ENCODE results near the gene ANKRA2.
"Not testable (repeated sequence)": the region's sequence is repeated elsewhere in the genome, so short reads cannot be mapped to it uniquely, and the experiment has no call there.

Gene ANKRA2

GRCh38 chr5:73523861-73524260, 41.6 kb downstream of the ANKRA2 start:
- no peaks in the 10 kb centered on the region for H3K9me3 ChIP-seq (ENCODE audit: control insufficient read depth, low read depth, low read length)

GRCh38 chr5:73522989-73523388, 42.5 kb downstream of the ANKRA2 start:
- Histone ChIP-seq H3K27me3 (ENCODE audit: control insufficient read depth, insufficient read depth, low read length) (no peaks in the 10 kb centered on the region), H3K27ac (ENCODE audit: low read length) (no peak overlapping the region), H3K9ac (ENCODE audit: low read length) (no peak overlapping the region), H3K36me3 (ENCODE audit: control insufficient read depth, low read depth, low read length) (no peaks in the 10 kb centered on the region), H3K4me3 (ENCODE audit: low read length) (no peak overlapping the region), H3K9me3 (ENCODE audit: control insufficient read depth, low read depth, low read length) (no peaks in the 10 kb centered on the region), H3K4me1 (ENCODE audit: control insufficient read depth, low read depth, low read length) (no peaks in the 10 kb centered on the region)

More at GRCh38 chr5:73523861-73524260, 41.6 kb downstream of the ANKRA2 start:
- Histone ChIP-seq H3K27me3 (ENCODE audit: control insufficient read depth, insufficient read depth, low read length) (no peaks in the 10 kb centered on the region), H3K4me1 (ENCODE audit: control insufficient read depth, low read depth, low read length) (peaks cover 3% of the 10 kb centered on the region), H3K36me3 (ENCODE audit: control insufficient read depth, low read depth, low read length) (no peaks in the 10 kb centered on the region), H3K27ac (ENCODE audit: low read length) (no peak overlapping the region), H3K9ac (ENCODE audit: low read length) (no peak overlapping the region), H3K4me3 (ENCODE audit: low read length) (no peak overlapping the region)

GRCh38 chr5:73519531-73520283, 45.7 kb downstream of the ANKRA2 start:
- H3K27ac ChIP-seq (ENCODE audit: low read length) = no peak overlapping the region

GRCh38 chr5:73515232-73515631, 50.2 kb downstream of the ANKRA2 start:
- no peaks in the 10 kb centered on the region for H3K27me3 ChIP-seq (ENCODE audit: control insufficient read depth, insufficient read depth, low read length)
- no peaks in the 10 kb centered on the region for H3K36me3 ChIP-seq (ENCODE audit: control insufficient read depth, low read depth, low read length)
- no peaks in the 10 kb centered on the region for H3K9me3 ChIP-seq (ENCODE audit: control insufficient read depth, low read depth, low read length)
- no peaks in the 10 kb centered on the region for H3K4me1 ChIP-seq (ENCODE audit: control insufficient read depth, low read depth, low read length)
- no peak overlapping the region for H3K27ac ChIP-seq (ENCODE audit: low read length)
- no peak overlapping the region for H3K4me3 ChIP-seq (ENCODE audit: low read length)
- H3K9ac ChIP-seq (ENCODE audit: low read length) = no peak overlapping the region

More at GRCh38 chr5:73519531-73520283, 45.7 kb downstream of the ANKRA2 start:
- no peak overlapping the region for H3K9ac ChIP-seq (ENCODE audit: low read length)
- no peaks in the 10 kb centered on the region for H3K4me1 ChIP-seq (ENCODE audit: control insufficient read depth, low read depth, low read length)
- H3K9me3 ChIP-seq (ENCODE audit: control insufficient read depth, low read depth, low read length) = no peaks in the 10 kb centered on the region
- H3K36me3 ChIP-seq (ENCODE audit: control insufficient read depth, low read depth, low read length) = no peaks in the 10 kb centered on the region
- H3K27me3 ChIP-seq (ENCODE audit: control insufficient read depth, insufficient read depth, low read length) = no peaks in the 10 kb centered on the region
- peak overlapping the region; percentile 22 for H3K4me3 ChIP-seq (ENCODE audit: low read length)

GRCh38 chr5:73514418-73514817, 51.0 kb downstream of the ANKRA2 start:
- H3K4me3 ChIP-seq (ENCODE audit: low read length) = no peak overlapping the region
- H3K4me1 ChIP-seq (ENCODE audit: control insufficient read depth, low read depth, low read length) = no peaks in the 10 kb centered on the region
- H3K9me3 ChIP-seq (ENCODE audit: control insufficient read depth, low read depth, low read length) = no peaks in the 10 kb centered on the region
- no peaks in the 10 kb centered on the region for H3K27me3 ChIP-seq (ENCODE audit: control insufficient read depth, insufficient read depth, low read length)
- no peak overlapping the region for H3K9ac ChIP-seq (ENCODE audit: low read length)
- no peaks in the 10 kb centered on the region for H3K36me3 ChIP-seq (ENCODE audit: control insufficient read depth, low read depth, low read length)
- no peak overlapping the region for H3K27ac ChIP-seq (ENCODE audit: low read length)

GRCh38 chr5:73513996-73514395, 51.4 kb downstream of the ANKRA2 start:
- Histone ChIP-seq H3K36me3 (ENCODE audit: control insufficient read depth, low read depth, low read length) (no peaks in the 10 kb centered on the region), H3K9me3 (ENCODE audit: control insufficient read depth, low read depth, low read length) (no peaks in the 10 kb centered on the region), H3K9ac (ENCODE audit: low read length) (no peak overlapping the region), H3K27ac (ENCODE audit: low read length) (no peak overlapping the region), H3K27me3 (ENCODE audit: control insufficient read depth, insufficient read depth, low read length) (no peaks in the 10 kb centered on the region), H3K4me3 (ENCODE audit: low read length) (no peak overlapping the region), H3K4me1 (ENCODE audit: control insufficient read depth, low read depth, low read length) (no peaks in the 10 kb centered on the region)

- H3K27me3 ChIP-seq (ENCODE audit: control insufficient read depth, insufficient read depth, low read length); H3K27ac ChIP-seq (ENCODE audit: low read length); H3K4me3 ChIP-seq (ENCODE audit: low read length); H3K9ac ChIP-seq (ENCODE audit: low read length); H3K9me3 ChIP-seq (ENCODE audit: control insufficient read depth, low read depth, low read length); H3K4me1 ChIP-seq (ENCODE audit: control insufficient read depth, low read depth, low read length): not testable (repeated sequence)
- H3K36me3 ChIP-seq (ENCODE audit: control insufficient read depth, low read depth, low read length) = peaks cover 29% of the 10 kb centered on the region
Measured at GRCh38 chr5:73508521-73508920, 56.9 kb downstream of the ANKRA2 start.

- Histone ChIP-seq H3K36me3 (ENCODE audit: control insufficient read depth, low read depth, low read length) (peaks cover 44% of the 10 kb centered on the region), H3K9me3 (ENCODE audit: control insufficient read depth, low read depth, low read length) (no peaks in the 10 kb centered on the region), H3K9ac (ENCODE audit: low read length) (no peak overlapping the region), H3K27me3 (ENCODE audit: control insufficient read depth, insufficient read depth, low read length) (no peaks in the 10 kb centered on the region), H3K4me1 (ENCODE audit: control insufficient read depth, low read depth, low read length) (no peaks in the 10 kb centered on the region), H3K27ac (ENCODE audit: low read length) (no peak overlapping the region), H3K4me3 (ENCODE audit: low read length) (no peak overlapping the region)
Measured at GRCh38 chr5:73507062-73507461, 58.4 kb downstream of the ANKRA2 start.

- Histone ChIP-seq H3K4me1 (ENCODE audit: control insufficient read depth, low read depth, low read length) (no peaks in the 10 kb centered on the region), H3K27ac (ENCODE audit: low read length) (no peak overlapping the region), H3K36me3 (ENCODE audit: control insufficient read depth, low read depth, low read length) (peaks cover 47% of the 10 kb centered on the region), H3K9ac (ENCODE audit: low read length) (no peak overlapping the region), H3K27me3 (ENCODE audit: control insufficient read depth, insufficient read depth, low read length) (no peaks in the 10 kb centered on the region), H3K4me3 (ENCODE audit: low read length) (no peak overlapping the region), H3K9me3 (ENCODE audit: control insufficient read depth, low read depth, low read length) (no peaks in the 10 kb centered on the region)
Measured at GRCh38 chr5:73506459-73506955, 58.9 kb downstream of the ANKRA2 start.

All from iPS-18a (cell line).